Measurements from ENCODE around the gene CBX6.
"Not testable (repeated sequence)": the region's sequence is repeated elsewhere in the genome, so short reads cannot be mapped to it uniquely, and the experiment has no call there.

Gene CBX6

GRCh38 chr22:38861927-38862326 is 10.1 kb downstream of the CBX6 start:
- H3K4me3 ChIP-seq (ENCODE audit: low read depth, low read length) = no peak overlapping the region
- in situ Hi-C loops (cut with HindIII; ENCODE audit: low sequenced_read_pairs) = no loop called here
- no peak for DNase-seq (ENCODE audit: low read depth, low spot score)
- TF ChIP-seq, protein P1, sequence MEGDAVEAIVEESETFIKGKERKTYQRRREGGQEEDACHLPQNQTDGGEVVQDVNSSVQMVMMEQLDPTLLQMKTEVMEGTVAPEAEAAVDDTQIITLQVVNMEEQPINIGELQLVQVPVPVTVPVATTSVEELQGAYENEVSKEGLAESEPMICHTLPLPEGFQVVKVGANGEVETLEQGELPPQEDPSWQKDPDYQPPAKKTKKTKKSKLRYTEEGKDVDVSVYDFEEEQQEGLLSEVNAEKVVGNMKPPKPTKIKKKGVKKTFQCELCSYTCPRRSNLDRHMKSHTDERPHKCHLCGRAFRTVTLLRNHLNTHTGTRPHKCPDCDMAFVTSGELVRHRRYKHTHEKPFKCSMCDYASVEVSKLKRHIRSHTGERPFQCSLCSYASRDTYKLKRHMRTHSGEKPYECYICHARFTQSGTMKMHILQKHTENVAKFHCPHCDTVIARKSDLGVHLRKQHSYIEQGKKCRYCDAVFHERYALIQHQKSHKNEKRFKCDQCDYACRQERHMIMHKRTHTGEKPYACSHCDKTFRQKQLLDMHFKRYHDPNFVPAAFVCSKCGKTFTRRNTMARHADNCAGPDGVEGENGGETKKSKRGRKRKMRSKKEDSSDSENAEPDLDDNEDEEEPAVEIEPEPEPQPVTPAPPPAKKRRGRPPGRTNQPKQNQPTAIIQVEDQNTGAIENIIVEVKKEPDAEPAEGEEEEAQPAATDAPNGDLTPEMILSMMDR (IDR thresholded peaks at IDR 0.05; ENCODE audit: low read depth, low read length) = no peak

- DNase-seq (ENCODE audit: low read depth, low spot score) = no peak
- in situ Hi-C loops (cut with HindIII; ENCODE audit: low sequenced_read_pairs) = no loop called here
- TF ChIP-seq, protein P1 (IDR thresholded peaks at IDR 0.05; ENCODE audit: low read depth, low read length) = no peak
- no peak overlapping the region for H3K4me3 ChIP-seq (ENCODE audit: low read depth, low read length)
Observed at GRCh38 chr22:38861170-38861876, 10.7 kb downstream of the CBX6 start.

- DNase-seq (ENCODE audit: low read depth, low spot score) = no peak
- TF ChIP-seq, protein P1 (IDR thresholded peaks at IDR 0.05; ENCODE audit: low read depth, low read length) = no peak
- no peak overlapping the region for H3K4me3 ChIP-seq (ENCODE audit: low read depth, low read length)
- in situ Hi-C loops (cut with HindIII; ENCODE audit: low sequenced_read_pairs) = no loop called here
Observed at GRCh38 chr22:38860283-38861169, 11.5 kb downstream of the CBX6 start.

GRCh38 chr22:38859581-38860282 is 12.3 kb downstream of the CBX6 start:
- TF ChIP-seq, protein P1 (IDR thresholded peaks at IDR 0.05; ENCODE audit: low read depth, low read length) = no peak
- DNase-seq (ENCODE audit: low read depth, low spot score) = no peak
- in situ Hi-C loops (cut with HindIII; ENCODE audit: low sequenced_read_pairs) = no loop called here
- H3K4me3 ChIP-seq (ENCODE audit: low read depth, low read length) = no peak overlapping the region

DNA sequence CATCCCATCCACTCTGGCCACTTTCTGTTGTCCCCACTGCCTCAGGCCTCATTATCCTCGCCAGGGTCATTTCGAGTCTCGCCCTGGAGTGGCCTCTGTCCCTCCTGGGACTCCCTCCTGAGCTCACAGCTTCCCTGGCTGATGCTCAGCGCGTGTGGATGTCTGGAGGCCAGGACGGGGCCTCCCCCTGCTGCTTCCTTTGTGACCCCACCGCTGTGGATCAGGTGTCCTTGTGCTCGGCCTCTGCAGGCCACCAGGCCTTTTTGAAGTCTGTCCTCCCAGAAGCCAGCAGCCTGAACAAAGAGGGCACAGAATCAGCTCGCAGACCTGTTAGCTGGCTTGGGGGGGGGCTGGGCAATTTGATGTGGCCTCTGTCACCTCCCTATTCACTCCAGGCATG is 13.5 kb downstream of the CBX6 start:
- TF ChIP-seq, protein P1 (IDR thresholded peaks at IDR 0.05; ENCODE audit: low read depth, low read length) = no peak
- in situ Hi-C loops (cut with HindIII; ENCODE audit: low sequenced_read_pairs) = no loop called here
- DNase-seq (ENCODE audit: low read depth, low spot score) = no peak
- H3K4me3 ChIP-seq (ENCODE audit: low read depth, low read length) = no peak overlapping the region

GRCh38 chr22:38854476-38854875 is 17.5 kb downstream of the CBX6 start:
- DNase-seq (ENCODE audit: low read depth, low spot score); in situ Hi-C loops (cut with HindIII; ENCODE audit: low sequenced_read_pairs); H3K4me3 ChIP-seq (ENCODE audit: low read depth, low read length): not testable (repeated sequence)

GRCh38 chr22:38853883-38854282 is 18.1 kb downstream of the CBX6 start:
- in situ Hi-C loops (cut with HindIII; ENCODE audit: low sequenced_read_pairs); DNase-seq (ENCODE audit: low read depth, low spot score); H3K4me3 ChIP-seq (ENCODE audit: low read depth, low read length): not testable (repeated sequence)

All from astrocyte of the spinal cord (primary cell).